ENCODE results near the gene TBC1D4. TPM values are rescaled to one million over a fixed set of nuclear protein-coding genes. Genes with fewer than 3 reads are reported as not detected.

The TBC1D4 gene
- total RNA-seq, 1 experiment from 2014 or later: 19.5 TPM

DNA sequence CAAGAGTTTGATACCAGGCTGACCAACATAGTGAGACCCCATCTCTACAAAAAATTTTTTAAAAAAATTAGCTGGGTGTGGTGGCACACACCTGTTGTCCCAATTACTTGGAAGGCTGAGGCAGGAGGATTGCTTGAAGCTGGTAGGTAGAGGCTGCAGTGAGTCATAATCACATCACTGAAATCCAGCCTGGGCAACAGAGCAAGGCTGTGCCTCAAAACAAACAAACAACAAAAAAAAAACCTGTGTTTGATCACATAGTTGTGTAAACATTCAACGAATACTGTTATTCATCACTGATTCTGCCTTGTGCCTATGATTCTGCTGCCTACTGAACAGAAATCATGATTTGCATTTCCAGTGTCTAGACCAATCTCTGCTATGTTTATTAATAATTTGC lies 134.0 kb downstream of the TBC1D4 start:
- H3K36me3 ChIP-seq (ENCODE audit: low read depth): 0 out of 2 replicates have a peak, but pooled peaks cover 10% of the 10 kb centered on the region
- ChIA-PET POLR2A (ENCODE audit: unreplicated experiment) (no interaction called here), CTCF (interaction anchor here (0.7 kb wide), 1 partner anchor 238 kb away, joined by 4 read pairs; no protein-coding TSS in a partner anchor)
- H2AFZ ChIP-seq: no peak overlapping the region
- no peaks in the 10 kb centered on the region for H3K79me2 ChIP-seq (ENCODE audit: low read depth)
- H3K27me3 ChIP-seq (ENCODE audit: insufficient read depth, low read depth): no peaks in the 10 kb centered on the region
- H3K4me2 ChIP-seq: no peak overlapping the region
- intact Hi-C loops (cut with micrococcal nuclease; ENCODE audit: unreplicated experiment): no loop called here
- no peak overlapping the region for H3K4me3 ChIP-seq
- H3F3A ChIP-seq (ENCODE audit: insufficient read depth, low read depth): peaks cover 3% of the 10 kb centered on the region; the same call in 1 of the 2 replicates
- DNase-seq: no peak
- H3K4me1 ChIP-seq (replicated peaks; ENCODE audit: insufficient read depth): no peaks in the 10 kb centered on the region
- H4K20me1 ChIP-seq (ENCODE audit: insufficient read depth): no peaks in the 10 kb centered on the region
- no peaks in the 10 kb centered on the region for H3K9me2 ChIP-seq (ENCODE audit: insufficient read depth)
- BruUV-seq (replicated peaks): no TSS peak
- no peak overlapping the region for H3K27ac ChIP-seq
- TF ChIP-seq, protein P1, sequence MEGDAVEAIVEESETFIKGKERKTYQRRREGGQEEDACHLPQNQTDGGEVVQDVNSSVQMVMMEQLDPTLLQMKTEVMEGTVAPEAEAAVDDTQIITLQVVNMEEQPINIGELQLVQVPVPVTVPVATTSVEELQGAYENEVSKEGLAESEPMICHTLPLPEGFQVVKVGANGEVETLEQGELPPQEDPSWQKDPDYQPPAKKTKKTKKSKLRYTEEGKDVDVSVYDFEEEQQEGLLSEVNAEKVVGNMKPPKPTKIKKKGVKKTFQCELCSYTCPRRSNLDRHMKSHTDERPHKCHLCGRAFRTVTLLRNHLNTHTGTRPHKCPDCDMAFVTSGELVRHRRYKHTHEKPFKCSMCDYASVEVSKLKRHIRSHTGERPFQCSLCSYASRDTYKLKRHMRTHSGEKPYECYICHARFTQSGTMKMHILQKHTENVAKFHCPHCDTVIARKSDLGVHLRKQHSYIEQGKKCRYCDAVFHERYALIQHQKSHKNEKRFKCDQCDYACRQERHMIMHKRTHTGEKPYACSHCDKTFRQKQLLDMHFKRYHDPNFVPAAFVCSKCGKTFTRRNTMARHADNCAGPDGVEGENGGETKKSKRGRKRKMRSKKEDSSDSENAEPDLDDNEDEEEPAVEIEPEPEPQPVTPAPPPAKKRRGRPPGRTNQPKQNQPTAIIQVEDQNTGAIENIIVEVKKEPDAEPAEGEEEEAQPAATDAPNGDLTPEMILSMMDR (conservative IDR thresholded peaks at IDR 0.05): no peak
- no peak for TF ChIP-seq EZH2 (IDR thresholded peaks at IDR 0.05; ENCODE audit: low read depth)
- no peaks in the 10 kb centered on the region for H3K9me3 ChIP-seq (ENCODE audit: insufficient read depth, low read depth)

DNA sequence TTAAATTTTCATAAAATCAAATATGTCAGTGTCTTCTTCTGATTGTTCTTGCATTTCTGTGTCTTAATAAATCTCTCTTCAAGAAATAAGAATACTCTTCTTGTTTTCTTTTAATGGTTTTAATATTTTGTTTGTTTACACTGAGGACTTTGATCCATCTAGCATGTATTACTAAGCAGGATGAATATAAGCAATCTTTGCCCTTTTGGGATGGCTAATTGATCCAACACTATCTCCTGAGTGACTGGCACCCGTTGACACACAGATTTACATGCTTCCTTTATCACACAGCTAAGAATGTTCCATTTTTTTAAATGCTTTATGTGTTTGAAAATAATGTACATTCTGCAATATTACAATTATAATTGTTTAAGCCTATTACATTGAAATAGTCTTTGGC lies 134.5 kb downstream of the TBC1D4 start:
- Histone ChIP-seq H3K4me2 (no peak overlapping the region), H3K79me2 (ENCODE audit: low read depth) (no peaks in the 10 kb centered on the region), H3K9me2 (ENCODE audit: insufficient read depth) (no peaks in the 10 kb centered on the region), H3F3A (ENCODE audit: insufficient read depth, low read depth) (peaks cover 3% of the 10 kb centered on the region; the same call in 1 of the 2 replicates), H3K9me3 (ENCODE audit: insufficient read depth, low read depth) (no peaks in the 10 kb centered on the region), H3K27ac (no peak overlapping the region), H4K20me1 (ENCODE audit: insufficient read depth) (no peaks in the 10 kb centered on the region), H3K27me3 (ENCODE audit: insufficient read depth, low read depth) (no peaks in the 10 kb centered on the region), H3K4me1 (replicated peaks; ENCODE audit: insufficient read depth) (no peaks in the 10 kb centered on the region), H3K4me3 (no peak overlapping the region), H3K36me3 (ENCODE audit: low read depth) (0 out of 2 replicates have a peak, but pooled peaks cover 10% of the 10 kb centered on the region), H2AFZ (no peak overlapping the region)
- TF ChIP-seq, protein P1 (conservative IDR thresholded peaks at IDR 0.05): no peak
- no peak for TF ChIP-seq EZH2 (IDR thresholded peaks at IDR 0.05; ENCODE audit: low read depth)
- POLR2A ChIA-PET (ENCODE audit: unreplicated experiment): no interaction called here
- intact Hi-C loops (cut with micrococcal nuclease; ENCODE audit: unreplicated experiment): no loop called here
- CTCF ChIA-PET: no interaction called here
- BruUV-seq (replicated peaks): no TSS peak
- no peak for DNase-seq

DNA sequence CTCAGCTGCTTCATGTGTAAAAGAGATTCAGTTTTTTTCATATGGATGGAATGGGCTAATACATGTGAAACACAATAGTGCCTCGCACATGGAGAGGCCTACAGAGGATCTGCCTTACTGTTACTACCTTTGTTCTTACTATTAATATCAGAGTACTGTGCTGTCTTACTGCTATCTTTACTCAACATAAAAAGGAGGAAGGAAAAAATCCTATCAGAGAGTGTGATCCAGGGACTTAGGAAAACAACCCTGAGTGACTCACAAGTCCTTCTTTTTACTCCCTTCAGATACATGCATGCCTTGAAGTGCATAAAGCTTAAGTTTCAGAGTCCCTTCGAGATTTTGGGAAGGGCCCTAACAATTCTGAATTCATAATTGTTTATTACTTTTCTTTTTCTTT lies 136.8 kb downstream of the TBC1D4 start:
- Histone ChIP-seq H3K36me3 (ENCODE audit: low read depth) (0 out of 2 replicates have a peak, but pooled peaks cover 10% of the 10 kb centered on the region), H3K9me3 (ENCODE audit: insufficient read depth, low read depth) (no peaks in the 10 kb centered on the region), H2AFZ (no peak overlapping the region), H3K4me1 (replicated peaks; ENCODE audit: insufficient read depth) (no peaks in the 10 kb centered on the region), H4K20me1 (ENCODE audit: insufficient read depth) (no peaks in the 10 kb centered on the region), H3K9me2 (ENCODE audit: insufficient read depth) (no peaks in the 10 kb centered on the region), H3K4me3 (no peak overlapping the region), H3K4me2 (no peak overlapping the region), H3K27me3 (ENCODE audit: insufficient read depth, low read depth) (no peaks in the 10 kb centered on the region), H3F3A (ENCODE audit: insufficient read depth, low read depth) (0 out of 2 replicates have a peak, but pooled peaks cover 3% of the 10 kb centered on the region), H3K27ac (no peak overlapping the region), H3K79me2 (ENCODE audit: low read depth) (no peaks in the 10 kb centered on the region)
- ChIA-PET CTCF (no interaction called here), POLR2A (ENCODE audit: unreplicated experiment) (no interaction called here)
- no peak for DNase-seq
- no peak for TF ChIP-seq EZH2 (IDR thresholded peaks at IDR 0.05; ENCODE audit: low read depth)
- TF ChIP-seq, protein P1 (conservative IDR thresholded peaks at IDR 0.05): no peak
- intact Hi-C loops (cut with micrococcal nuclease; ENCODE audit: unreplicated experiment): no loop called here
- no TSS peak for BruUV-seq (replicated peaks)
